Esophagus squamous epithelium (tissue), 4 donors: ENCODE results near the gene CA9.

Experiments
- CTCF ChIP-seq, 6 experiments: fragments of 450-650 bp in 4 of 6; fragments of 200-600 bp in 2 of 6; sonication (generic) in 2 of 6; IDR thresholded peaks; one replicate each; pipeline ENCODE4 v1.5.1; 2016 to 2019; ENCODE audit warnings: antibody characterized with exemption in 6 of 6, mild to moderate bottlenecking in 4 of 6, moderate library complexity in 4 of 6
- POLR2A ChIP-seq, 4 donors: fragments of 450-650 bp; IDR thresholded peaks; one replicate each; pipeline ENCODE4 v1.6.1; 2017; ENCODE audit warnings: antibody characterized with exemption in 4 of 4, mild to moderate bottlenecking in 4 of 4, moderate library complexity in 3 of 4

DNA sequence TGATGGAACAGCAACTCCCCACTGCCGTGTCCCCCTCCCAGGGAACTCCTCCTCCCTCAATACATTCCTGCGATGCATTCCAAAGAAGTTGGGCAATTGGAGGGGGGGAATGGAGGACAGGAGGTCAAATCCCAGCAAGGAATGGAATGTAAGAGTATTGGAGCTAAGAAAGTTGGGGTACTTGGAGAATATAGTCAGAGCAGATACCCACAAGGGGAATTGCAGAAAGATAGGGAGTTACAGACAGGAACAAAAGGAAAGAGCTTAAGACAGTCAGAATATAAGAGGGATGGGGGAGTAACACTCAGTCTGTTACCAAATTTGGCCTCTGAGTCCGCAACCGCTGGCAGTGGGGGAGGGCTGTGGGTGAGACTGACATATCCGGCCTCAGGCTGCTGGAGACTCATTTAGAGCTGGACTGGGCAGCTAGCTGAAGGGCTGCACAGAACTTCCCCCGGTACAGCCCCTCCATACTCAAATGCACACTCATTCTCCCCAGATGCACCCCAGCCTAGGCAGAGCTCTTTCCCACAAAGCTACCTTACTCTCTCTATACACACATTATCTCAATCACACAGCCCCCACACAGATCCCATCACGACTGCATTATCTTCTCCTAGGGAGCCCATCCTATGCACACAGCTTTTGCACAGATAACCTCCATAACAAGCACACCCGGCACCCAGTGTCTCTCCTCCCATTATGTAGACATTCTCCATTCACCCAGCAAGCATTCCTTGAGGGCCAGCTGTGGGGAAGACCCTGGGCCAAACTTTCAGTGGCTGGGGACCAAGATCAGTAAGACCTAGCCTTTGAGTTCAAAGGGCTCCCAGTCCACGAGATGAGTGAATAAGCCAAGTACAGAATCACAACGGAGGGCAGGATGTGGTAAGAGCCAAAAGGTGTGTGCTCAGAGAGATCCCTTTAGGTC, 54.6 kb downstream of the CA9 start:
- TF ChIP-seq POLR2A (IDR thresholded peaks at IDR 0.05) (peak in 2 of 4 donors; percentile 63 to 85), CTCF (IDR thresholded peaks at IDR 0.05) (no peak)
